Testis (tissue), 3 donors: ENCODE data around the gene NR1H4. TPM values are rescaled to one million over a fixed set of nuclear protein-coding genes. Genes with fewer than 3 reads are reported as not detected.

ENCODE experiments used
- DNase-seq: peaks from one replicate; pipeline ENCODE4 v3.0.0-alpha.2; 2019
- H3K27ac ChIP-seq, 2 donors: fragments of 200-600 bp; sonication (generic); one replicate each; pipeline ENCODE4 v1.5.1; 2019
- H3K27me3 ChIP-seq: fragments of 200-600 bp; sonication (generic); one replicate; pipeline ENCODE4 v1.5.1; 2019
- H3K36me3 ChIP-seq: fragments of 200-600 bp; sonication (generic); one replicate; pipeline ENCODE4 v1.5.1; 2017; ENCODE audit warnings: low read depth; ENCODE audit errors: missing control alignments
- H3K4me1 ChIP-seq: fragments of 200-600 bp; sonication (generic); one replicate; pipeline ENCODE4 v1.5.1; 2019
- H3K4me3 ChIP-seq, 2 donors: fragments of 200-600 bp; sonication (generic); one replicate each; pipeline ENCODE4 v1.5.1; 2017 to 2019
- H3K9me3 ChIP-seq: fragments of 200-600 bp; sonication (generic); one replicate; pipeline ENCODE4 v1.5.1; 2017
- POLR2A ChIP-seq: fragments of 450-650 bp; IDR thresholded peaks from one replicate; pipeline ENCODE4 v1.6.1; 2017; ENCODE audit warnings: antibody characterized with exemption, mild to moderate bottlenecking, moderate library complexity
- WGBS, 2 donors: methylation state at CpG; one replicate each; pipeline ENCODE4 v1.1.5; 2018; 5-methylcytosine and 5-hydroxymethylcytosine counted together
- intact Hi-C: fragments of 100-400 bp; cut with DNase I; formaldehyde crosslinking; loops from one replicate; pipeline ENCODE4 v1.15.1; 2023; ENCODE audit warnings: low total_unique reads
- polyA plus RNA-seq: library from polyadenylated mRNA; stranded (reverse); fragments of 350-450 nt; fragmentation: Illumina TruSeq; extraction: RNeasy Lipid Tissue Mini Kit (QIAGEN cat#74804); gene quantifications from one replicate; pipeline ENCODE4 v1.2.3, GENCODE V29; 2014; ENCODE audit warnings: low read depth, low replicate concordance; ENCODE audit not compliant: insufficient read depth
- total RNA-seq, 2 donors: library from RNA; depleted of rRNA; stranded (reverse); fragments of >200 nt; gene quantifications; one replicate each; pipeline ENCODE4 v1.2.3, GENCODE V29; 2016
- TF ChIP-seq, protein P1 (sequence below), 3 experiments: fragments of 450-650 bp in 2 of 3; fragments of 200-600 bp in 1 of 3; sonication (generic) in 1 of 3; IDR thresholded peaks; one replicate each; pipeline ENCODE4 v1.5.1; 2016 to 2019; ENCODE audit warnings: antibody characterized with exemption in 3 of 3, mild to moderate bottlenecking in 2 of 3, moderate library complexity in 1 of 3

NR1H4 gene
- total and polyA plus RNA-seq, 3 donors from 2014 or later = 0.43 to 1.3 (median 0.66) TPM

DNA sequence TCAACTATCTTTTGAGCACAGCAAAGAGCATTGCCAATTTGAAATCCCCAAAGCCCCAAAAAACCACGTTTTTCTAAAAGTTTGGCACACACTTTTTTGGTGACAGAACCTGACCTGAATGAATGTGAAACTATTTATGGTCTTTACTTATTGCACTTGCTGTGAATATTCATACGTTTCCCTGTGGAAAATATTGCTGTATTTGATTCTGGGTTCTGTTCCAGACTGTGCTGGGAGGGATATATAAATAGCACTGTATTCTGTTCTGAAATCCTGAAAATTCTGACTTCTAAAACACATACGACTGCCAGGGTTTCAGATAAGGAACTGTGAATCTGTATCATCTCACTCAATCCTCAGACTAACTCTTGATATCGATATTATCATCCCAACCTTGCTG lies 35.1 kb downstream of the NR1H4 start:
- no peaks in the 10 kb centered on the region for H3K36me3 ChIP-seq
- no peak overlapping the region for H3K27ac ChIP-seq
- DNase-seq = no peak
- H3K4me3 ChIP-seq = no peak overlapping the region
- no peaks in the 10 kb centered on the region for H3K27me3 ChIP-seq
- intact Hi-C loops = no loop called here
- WGBS, 2 donors = 54 to 56% methylated on average over 4 of the region's 4 CpGs
- H3K9me3 ChIP-seq = no peaks in the 10 kb centered on the region
- TF ChIP-seq POLR2A = no peak
- TF ChIP-seq, protein P1, sequence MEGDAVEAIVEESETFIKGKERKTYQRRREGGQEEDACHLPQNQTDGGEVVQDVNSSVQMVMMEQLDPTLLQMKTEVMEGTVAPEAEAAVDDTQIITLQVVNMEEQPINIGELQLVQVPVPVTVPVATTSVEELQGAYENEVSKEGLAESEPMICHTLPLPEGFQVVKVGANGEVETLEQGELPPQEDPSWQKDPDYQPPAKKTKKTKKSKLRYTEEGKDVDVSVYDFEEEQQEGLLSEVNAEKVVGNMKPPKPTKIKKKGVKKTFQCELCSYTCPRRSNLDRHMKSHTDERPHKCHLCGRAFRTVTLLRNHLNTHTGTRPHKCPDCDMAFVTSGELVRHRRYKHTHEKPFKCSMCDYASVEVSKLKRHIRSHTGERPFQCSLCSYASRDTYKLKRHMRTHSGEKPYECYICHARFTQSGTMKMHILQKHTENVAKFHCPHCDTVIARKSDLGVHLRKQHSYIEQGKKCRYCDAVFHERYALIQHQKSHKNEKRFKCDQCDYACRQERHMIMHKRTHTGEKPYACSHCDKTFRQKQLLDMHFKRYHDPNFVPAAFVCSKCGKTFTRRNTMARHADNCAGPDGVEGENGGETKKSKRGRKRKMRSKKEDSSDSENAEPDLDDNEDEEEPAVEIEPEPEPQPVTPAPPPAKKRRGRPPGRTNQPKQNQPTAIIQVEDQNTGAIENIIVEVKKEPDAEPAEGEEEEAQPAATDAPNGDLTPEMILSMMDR (IDR thresholded peaks at IDR 0.05) = no peak
- no peaks in the 10 kb centered on the region for H3K4me1 ChIP-seq

DNA sequence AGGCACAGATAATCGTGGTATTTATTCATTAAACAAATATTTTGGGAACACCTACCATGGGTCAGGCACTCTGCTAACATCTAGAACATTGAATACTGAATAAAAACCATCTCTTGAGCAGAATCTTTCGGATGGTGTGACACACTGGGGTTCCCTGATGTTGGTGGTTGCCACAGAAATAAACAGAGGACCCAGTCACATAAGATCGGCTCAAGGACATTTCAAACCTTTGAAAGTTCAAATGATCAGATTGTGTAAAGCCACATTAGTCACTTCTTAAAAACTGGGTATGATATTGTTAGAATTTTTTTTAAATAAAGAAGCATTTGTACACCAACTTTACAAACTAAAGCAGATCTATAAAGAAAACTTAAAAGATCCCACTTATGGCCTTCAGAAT lies 39.0 kb downstream of the NR1H4 start:
- no peaks in the 10 kb centered on the region for H3K27me3 ChIP-seq
- no peak overlapping the region for H3K27ac ChIP-seq
- no peak for DNase-seq
- H3K36me3 ChIP-seq = no peaks in the 10 kb centered on the region
- no peaks in the 10 kb centered on the region for H3K4me1 ChIP-seq
- H3K9me3 ChIP-seq = no peaks in the 10 kb centered on the region
- H3K4me3 ChIP-seq = no peak overlapping the region
- WGBS, 2 donors = 76 to 94% methylated on average over 3 of the region's 3 CpGs
- intact Hi-C loops = no loop called here
- TF ChIP-seq POLR2A = no peak
- TF ChIP-seq, protein P1 (IDR thresholded peaks at IDR 0.05) = no peak

DNA sequence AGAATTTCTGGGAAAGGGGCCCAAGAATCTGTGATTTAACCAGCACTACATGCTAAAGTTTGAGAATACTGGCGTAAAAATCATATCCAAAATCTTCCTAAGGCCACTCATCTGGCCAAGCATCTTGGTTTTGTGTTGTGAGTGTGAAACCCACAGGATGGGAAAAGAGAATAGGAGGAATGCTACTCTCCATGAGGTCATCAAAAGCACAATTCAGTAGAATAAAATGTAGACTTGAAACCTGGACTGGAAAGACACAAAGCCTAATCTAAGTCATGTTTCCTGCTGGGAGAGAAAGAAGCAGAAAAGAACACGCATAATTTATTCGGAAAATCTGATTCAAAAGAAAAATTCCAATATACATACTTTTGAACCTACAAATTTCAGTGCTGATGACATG lies 42.3 kb downstream of the NR1H4 start:
- Histone ChIP-seq H3K4me1 (no peaks in the 10 kb centered on the region), H3K27me3 (no peaks in the 10 kb centered on the region), H3K36me3 (no peaks in the 10 kb centered on the region), H3K4me3 (no peak overlapping the region), H3K27ac (no peak overlapping the region), H3K9me3 (no peaks in the 10 kb centered on the region)
- intact Hi-C loops = no loop called here
- no peak for TF ChIP-seq POLR2A
- WGBS, 2 donors = 86 to 89% methylated on average over 3 of the region's 3 CpGs
- DNase-seq = no peak

DNA sequence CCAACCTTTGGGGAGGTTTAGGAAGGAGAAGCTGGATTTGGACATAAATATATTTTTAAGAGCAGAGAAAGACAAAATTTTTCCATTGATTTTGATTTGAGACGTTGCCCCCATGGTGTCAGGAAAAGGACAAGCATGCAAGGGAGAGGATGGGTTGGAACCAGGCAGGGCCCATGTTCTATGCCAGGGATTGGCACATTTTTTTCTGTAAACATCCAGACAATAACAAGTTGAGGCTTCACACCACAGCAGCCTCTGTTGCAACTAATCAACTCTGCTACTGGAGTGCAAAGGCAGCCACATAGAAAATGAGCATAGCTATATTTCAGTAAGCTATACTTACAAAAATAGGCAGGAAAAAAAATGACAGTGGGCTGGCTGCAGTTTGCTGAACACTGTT lies 44.7 kb downstream of the NR1H4 start:
- H3K4me3 ChIP-seq = no peak overlapping the region
- WGBS, 2 donors = 82 to 84% methylated on average over 1 of the region's 1 CpG
- H3K27ac ChIP-seq = no peak overlapping the region
- TF ChIP-seq, protein P1 (IDR thresholded peaks at IDR 0.05) = no peak
- TF ChIP-seq POLR2A = no peak
- H3K27me3 ChIP-seq = no peaks in the 10 kb centered on the region
- no peaks in the 10 kb centered on the region for H3K9me3 ChIP-seq
- H3K36me3 ChIP-seq = no peaks in the 10 kb centered on the region
- no peak for DNase-seq
- intact Hi-C loops = no loop called here
- no peaks in the 10 kb centered on the region for H3K4me1 ChIP-seq

DNA sequence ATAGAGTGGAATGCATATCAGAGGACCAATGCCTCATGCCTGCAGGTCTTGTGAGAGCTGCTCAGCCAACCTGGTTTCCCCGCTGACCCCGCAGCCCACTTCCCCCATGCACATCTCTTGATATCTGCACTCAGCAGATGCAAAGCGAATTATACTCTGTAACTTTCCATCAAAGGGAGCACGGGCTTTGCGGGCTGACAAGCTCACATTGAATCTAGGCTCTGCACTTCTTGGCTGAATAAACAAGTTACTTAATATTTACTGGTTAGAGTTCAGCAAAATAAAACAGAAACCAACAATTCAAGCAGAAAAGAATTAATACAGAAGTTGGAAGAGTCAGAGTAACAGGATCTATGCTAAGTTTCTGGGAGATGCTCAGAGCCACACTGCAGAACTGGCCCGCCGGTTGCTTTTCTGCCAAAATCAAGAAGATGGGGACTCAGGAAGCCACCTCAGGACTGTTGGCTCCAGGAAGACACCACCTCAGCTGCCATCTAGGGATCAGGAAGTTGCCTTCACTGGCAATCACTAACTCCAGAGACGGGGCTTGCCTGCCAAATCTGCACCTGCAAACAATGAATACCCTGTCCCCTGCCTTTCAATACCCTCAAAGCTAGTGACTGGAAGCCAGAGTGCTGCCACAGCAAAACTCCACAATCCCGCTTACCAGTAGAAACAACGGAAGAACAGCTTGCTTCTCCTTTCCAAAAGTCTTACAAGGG lies 46.5 kb downstream of the NR1H4 start:
- Histone ChIP-seq H3K4me3 (no peak overlapping the region), H3K4me1 (no peaks in the 10 kb centered on the region), H3K27me3 (no peaks in the 10 kb centered on the region), H3K36me3 (no peaks in the 10 kb centered on the region), H3K27ac (no peak overlapping the region), H3K9me3 (no peaks in the 10 kb centered on the region)
- 77 to 86% methylated on average over 10 of the region's 10 CpGs for WGBS, 2 donors
- no peak for DNase-seq
- intact Hi-C loops = no loop called here
- TF ChIP-seq POLR2A = no peak
- TF ChIP-seq, protein P1 (IDR thresholded peaks at IDR 0.05) = no peak
